ENCODE results near the gene CDC14A.

The CDC14A gene

DNA sequence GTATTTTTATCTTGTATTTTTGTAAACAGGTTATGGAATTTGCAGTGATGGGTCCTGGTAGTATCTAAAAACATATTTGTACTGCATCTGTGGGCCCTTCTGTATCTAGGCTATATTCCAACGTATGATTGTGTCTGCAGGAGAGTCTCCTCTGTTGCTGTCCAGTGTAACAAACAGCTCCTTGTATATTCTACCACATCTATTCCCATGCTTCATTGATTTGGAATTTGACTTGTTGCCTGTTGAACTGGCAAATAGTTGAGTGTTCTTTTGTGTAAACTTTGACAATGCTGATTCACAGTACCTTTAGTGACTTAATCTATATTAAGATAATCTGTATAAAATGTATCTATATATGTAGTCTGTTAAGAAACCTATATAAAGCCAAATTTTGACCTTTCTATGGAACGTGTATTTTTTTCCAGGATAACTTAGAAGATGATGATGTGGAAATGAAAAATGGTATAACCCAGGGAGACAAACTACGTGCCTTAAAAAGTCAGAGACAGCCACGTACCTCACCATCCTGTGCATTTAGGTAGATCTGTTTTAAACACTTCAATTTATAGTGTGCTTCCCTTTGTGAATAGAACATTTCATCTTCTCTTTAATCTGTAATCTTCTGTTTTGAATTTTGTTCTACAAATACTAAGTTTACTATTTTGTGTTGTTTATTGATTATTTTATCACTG, 142.2 kb downstream of the CDC14A start:
- Histone ChIP-seq H3K9me3 (ENCODE audit: low read length) (no peaks in the 10 kb centered on the region), H3K4me1 (ENCODE audit: insufficient read depth, low read length, severe bottlenecking) (no peaks in the 10 kb centered on the region), H3K9me2 (ENCODE audit: low read depth, low read length) (no peaks in the 10 kb centered on the region), H4K20me1 (ENCODE audit: insufficient read depth, low read length) (no peaks in the 10 kb centered on the region), H3K27ac (ENCODE audit: low read depth, low read length, poor library complexity, severe bottlenecking) (no peak overlapping the region), H3K79me2 (ENCODE audit: insufficient read depth, low read length) (no peaks in the 10 kb centered on the region), H3F3A (ENCODE audit: insufficient read depth, low read length) (no peaks in the 10 kb centered on the region), H3K4me2 (ENCODE audit: low read length) (no peak overlapping the region), H3K27me3 (ENCODE audit: insufficient read depth, low read length) (no peaks in the 10 kb centered on the region), H3K4me3 (ENCODE audit: low read depth, low read length, poor library complexity, severe bottlenecking) (no peak overlapping the region), H2AFZ (ENCODE audit: low read length) (no peak overlapping the region), H3K36me3 (ENCODE audit: insufficient read depth, low read length) (no peaks in the 10 kb centered on the region), H3K9ac (ENCODE audit: low read length) (no peak overlapping the region)
- TF ChIP-seq, protein P1, sequence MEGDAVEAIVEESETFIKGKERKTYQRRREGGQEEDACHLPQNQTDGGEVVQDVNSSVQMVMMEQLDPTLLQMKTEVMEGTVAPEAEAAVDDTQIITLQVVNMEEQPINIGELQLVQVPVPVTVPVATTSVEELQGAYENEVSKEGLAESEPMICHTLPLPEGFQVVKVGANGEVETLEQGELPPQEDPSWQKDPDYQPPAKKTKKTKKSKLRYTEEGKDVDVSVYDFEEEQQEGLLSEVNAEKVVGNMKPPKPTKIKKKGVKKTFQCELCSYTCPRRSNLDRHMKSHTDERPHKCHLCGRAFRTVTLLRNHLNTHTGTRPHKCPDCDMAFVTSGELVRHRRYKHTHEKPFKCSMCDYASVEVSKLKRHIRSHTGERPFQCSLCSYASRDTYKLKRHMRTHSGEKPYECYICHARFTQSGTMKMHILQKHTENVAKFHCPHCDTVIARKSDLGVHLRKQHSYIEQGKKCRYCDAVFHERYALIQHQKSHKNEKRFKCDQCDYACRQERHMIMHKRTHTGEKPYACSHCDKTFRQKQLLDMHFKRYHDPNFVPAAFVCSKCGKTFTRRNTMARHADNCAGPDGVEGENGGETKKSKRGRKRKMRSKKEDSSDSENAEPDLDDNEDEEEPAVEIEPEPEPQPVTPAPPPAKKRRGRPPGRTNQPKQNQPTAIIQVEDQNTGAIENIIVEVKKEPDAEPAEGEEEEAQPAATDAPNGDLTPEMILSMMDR (IDR thresholded peaks at IDR 0.05; ENCODE audit: low read length): no peak
- no peak for TF ChIP-seq EZH2 (IDR thresholded peaks at IDR 0.05; ENCODE audit: borderline replicate concordance, low read length)

DNA sequence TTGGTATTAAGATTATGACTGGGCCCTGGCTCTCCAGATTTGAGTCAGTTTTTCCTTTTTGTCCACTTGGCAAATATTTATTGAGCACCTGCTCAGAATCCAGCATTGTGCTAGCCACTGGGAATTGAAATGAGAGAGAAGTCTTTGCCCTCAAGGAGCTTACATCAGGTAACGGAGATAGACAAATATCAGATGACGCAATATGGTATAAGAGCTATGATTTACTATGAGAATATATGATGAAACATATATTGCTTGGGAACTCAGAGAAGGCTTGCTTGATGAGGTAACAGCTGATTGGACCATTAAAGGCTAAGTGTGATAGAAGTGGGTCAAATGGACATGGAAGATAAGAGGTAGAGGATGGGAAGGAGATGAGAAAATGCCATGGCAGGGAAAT, 144.6 kb downstream of the CDC14A start:
- H3K9ac ChIP-seq (ENCODE audit: low read length): no peak overlapping the region

DNA sequence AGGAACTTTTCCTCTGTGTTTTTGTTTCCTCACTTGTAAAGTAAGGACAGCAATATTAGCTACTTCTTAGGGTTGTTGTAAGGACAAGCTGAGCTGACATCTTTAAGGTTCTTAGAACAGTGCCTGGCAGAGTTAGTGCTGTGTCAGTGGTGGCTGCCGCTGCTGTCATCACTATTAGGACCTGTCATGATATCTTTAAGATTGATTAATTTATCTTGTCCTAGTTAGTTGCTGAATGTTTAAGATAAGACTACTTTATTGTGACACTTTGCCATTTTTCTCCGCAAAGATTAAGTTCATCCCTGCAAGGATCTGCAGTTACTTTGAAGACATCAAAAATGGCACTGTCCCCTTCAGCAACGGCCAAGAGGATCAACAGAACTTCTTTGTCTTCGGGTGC, 145.5 kb downstream of the CDC14A start:
- TF ChIP-seq, protein P1 (IDR thresholded peaks at IDR 0.05; ENCODE audit: low read length): no peak
- no peak for TF ChIP-seq EZH2 (IDR thresholded peaks at IDR 0.05; ENCODE audit: borderline replicate concordance, low read length)
- no peak overlapping the region for H3K4me2 ChIP-seq (ENCODE audit: low read length)
- H3K9me2 ChIP-seq (ENCODE audit: low read depth, low read length): no peaks in the 10 kb centered on the region
- H3K9ac ChIP-seq (ENCODE audit: low read length): no peak overlapping the region
- H3F3A ChIP-seq (ENCODE audit: insufficient read depth, low read length): no peaks in the 10 kb centered on the region
- H2AFZ ChIP-seq (ENCODE audit: low read length): no peak overlapping the region
- no peaks in the 10 kb centered on the region for H4K20me1 ChIP-seq (ENCODE audit: insufficient read depth, low read length)
- H3K27ac ChIP-seq (ENCODE audit: low read depth, low read length, poor library complexity, severe bottlenecking): no peak overlapping the region
- no peaks in the 10 kb centered on the region for H3K27me3 ChIP-seq (ENCODE audit: insufficient read depth, low read length)
- H3K9me3 ChIP-seq (ENCODE audit: low read length): no peaks in the 10 kb centered on the region
- H3K79me2 ChIP-seq (ENCODE audit: insufficient read depth, low read length): no peaks in the 10 kb centered on the region
- no peak overlapping the region for H3K4me3 ChIP-seq (ENCODE audit: low read depth, low read length, poor library complexity, severe bottlenecking)
- no peaks in the 10 kb centered on the region for H3K36me3 ChIP-seq (ENCODE audit: insufficient read depth, low read length)
- no peaks in the 10 kb centered on the region for H3K4me1 ChIP-seq (ENCODE audit: insufficient read depth, low read length, severe bottlenecking)

More for the DNA sequence above, 144.6 kb downstream of the CDC14A start:
- no peak overlapping the region for H3K4me3 ChIP-seq (ENCODE audit: low read depth, low read length, poor library complexity, severe bottlenecking)
- no peaks in the 10 kb centered on the region for H3K4me1 ChIP-seq (ENCODE audit: insufficient read depth, low read length, severe bottlenecking)
- H2AFZ ChIP-seq (ENCODE audit: low read length): no peak overlapping the region
- no peaks in the 10 kb centered on the region for H3K27me3 ChIP-seq (ENCODE audit: insufficient read depth, low read length)
- no peaks in the 10 kb centered on the region for H3F3A ChIP-seq (ENCODE audit: insufficient read depth, low read length)
- H3K79me2 ChIP-seq (ENCODE audit: insufficient read depth, low read length): no peaks in the 10 kb centered on the region
- no peak overlapping the region for H3K4me2 ChIP-seq (ENCODE audit: low read length)
- no peaks in the 10 kb centered on the region for H3K36me3 ChIP-seq (ENCODE audit: insufficient read depth, low read length)
- no peak for TF ChIP-seq EZH2 (IDR thresholded peaks at IDR 0.05; ENCODE audit: borderline replicate concordance, low read length)
- TF ChIP-seq, protein P1 (IDR thresholded peaks at IDR 0.05; ENCODE audit: low read length): no peak
- H3K27ac ChIP-seq (ENCODE audit: low read depth, low read length, poor library complexity, severe bottlenecking): no peak overlapping the region
- no peaks in the 10 kb centered on the region for H3K9me3 ChIP-seq (ENCODE audit: low read length)
- no peaks in the 10 kb centered on the region for H3K9me2 ChIP-seq (ENCODE audit: low read depth, low read length)
- no peaks in the 10 kb centered on the region for H4K20me1 ChIP-seq (ENCODE audit: insufficient read depth, low read length)
